ENCODE measurements around the gene FOXI3. TPM values are rescaled to one million over a fixed set of nuclear protein-coding genes. Genes with fewer than 3 reads are reported as not detected.

Gene FOXI3
- total RNA-seq, 2 donors from 2014 or later = 0.40 TPM; not detected in 1

DNA sequence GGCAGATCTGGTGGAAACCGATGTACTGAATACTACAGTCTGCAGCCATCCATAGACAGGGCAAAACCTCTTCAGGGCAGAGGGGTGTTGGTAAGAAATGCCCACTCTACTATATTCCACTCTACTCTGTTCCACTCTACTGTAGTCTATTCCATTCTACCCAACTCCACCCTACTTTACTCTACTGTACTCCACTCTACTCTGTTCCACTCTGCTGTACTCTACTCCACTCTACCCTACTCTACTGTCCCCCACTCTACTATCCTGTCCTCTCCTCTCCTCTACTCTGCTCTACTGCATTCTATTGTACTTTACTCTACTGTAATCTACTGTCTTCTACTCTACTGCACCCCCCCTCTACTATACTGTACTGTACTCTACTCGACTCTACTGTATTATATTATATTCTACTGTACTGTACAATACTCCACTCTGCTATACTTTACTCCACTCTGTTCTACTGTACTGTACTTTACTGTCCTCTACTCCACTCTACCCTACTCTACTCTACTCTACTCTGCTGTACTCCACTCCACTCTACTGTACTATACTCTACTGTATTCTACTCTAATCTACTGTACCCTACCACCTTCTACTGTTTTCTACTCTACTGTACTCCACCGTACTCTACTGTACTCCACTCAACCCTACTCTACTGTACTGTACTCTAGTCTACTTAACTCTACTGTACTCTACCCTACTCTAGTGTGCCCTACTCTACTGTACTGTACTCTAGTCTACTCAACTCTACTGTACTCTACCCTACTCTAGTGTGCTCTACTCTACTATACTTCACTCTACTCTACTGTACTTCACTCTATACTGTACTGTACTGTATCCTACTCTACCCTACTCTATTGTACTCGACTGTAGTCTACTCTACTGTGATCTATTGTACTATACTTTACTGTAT lies 17.0 kb upstream of the FOXI3 start:
- H3K27ac ChIP-seq = no peak overlapping the region
- no peaks in the 10 kb centered on the region for H3K4me1 ChIP-seq (replicated peaks)
- 90% methylated on average over 4 of the region's 4 CpGs for WGBS
- no peak overlapping the region for H3K4me3 ChIP-seq
- H3K9me3 ChIP-seq = no peaks in the 10 kb centered on the region
- intact Hi-C loops (cut with DNase I) = no loop called here
- no peak for TF ChIP-seq POLR2AphosphoS5 (IDR thresholded peaks at IDR 0.05)
- TF ChIP-seq, protein P1, sequence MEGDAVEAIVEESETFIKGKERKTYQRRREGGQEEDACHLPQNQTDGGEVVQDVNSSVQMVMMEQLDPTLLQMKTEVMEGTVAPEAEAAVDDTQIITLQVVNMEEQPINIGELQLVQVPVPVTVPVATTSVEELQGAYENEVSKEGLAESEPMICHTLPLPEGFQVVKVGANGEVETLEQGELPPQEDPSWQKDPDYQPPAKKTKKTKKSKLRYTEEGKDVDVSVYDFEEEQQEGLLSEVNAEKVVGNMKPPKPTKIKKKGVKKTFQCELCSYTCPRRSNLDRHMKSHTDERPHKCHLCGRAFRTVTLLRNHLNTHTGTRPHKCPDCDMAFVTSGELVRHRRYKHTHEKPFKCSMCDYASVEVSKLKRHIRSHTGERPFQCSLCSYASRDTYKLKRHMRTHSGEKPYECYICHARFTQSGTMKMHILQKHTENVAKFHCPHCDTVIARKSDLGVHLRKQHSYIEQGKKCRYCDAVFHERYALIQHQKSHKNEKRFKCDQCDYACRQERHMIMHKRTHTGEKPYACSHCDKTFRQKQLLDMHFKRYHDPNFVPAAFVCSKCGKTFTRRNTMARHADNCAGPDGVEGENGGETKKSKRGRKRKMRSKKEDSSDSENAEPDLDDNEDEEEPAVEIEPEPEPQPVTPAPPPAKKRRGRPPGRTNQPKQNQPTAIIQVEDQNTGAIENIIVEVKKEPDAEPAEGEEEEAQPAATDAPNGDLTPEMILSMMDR (IDR thresholded peaks at IDR 0.05) = no peak
- TF ChIP-seq POLR2A (IDR thresholded peaks at IDR 0.05) = no peak
- DNase-seq (ENCODE audit: low spot score) = no peak
- H3K36me3 ChIP-seq = no peaks in the 10 kb centered on the region
- no peaks in the 10 kb centered on the region for H3K27me3 ChIP-seq (replicated peaks; ENCODE audit: insufficient read depth)

DNA sequence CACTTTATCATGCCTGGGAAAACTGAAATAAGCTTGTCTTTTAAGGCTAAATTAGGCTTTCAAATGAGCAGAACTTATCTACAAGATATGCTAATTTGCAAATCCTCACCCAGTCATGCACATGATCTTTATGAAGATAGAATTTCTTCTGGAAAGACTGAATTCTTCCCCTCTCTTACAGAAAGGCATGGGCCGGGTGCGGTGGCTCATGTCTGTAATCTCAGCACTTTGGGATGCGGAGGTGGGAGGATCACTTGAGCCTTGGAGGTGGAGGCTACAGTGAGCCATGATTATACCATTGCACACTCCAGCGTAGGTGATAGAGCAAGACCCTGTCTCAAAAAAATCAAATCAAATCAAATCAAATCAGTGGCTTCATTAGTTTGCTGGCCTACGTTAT lies 11.7 kb upstream of the FOXI3 start:
- TF ChIP-seq POLR2A (IDR thresholded peaks at IDR 0.05) (no peak), POLR2AphosphoS5 (IDR thresholded peaks at IDR 0.05) (no peak)
- TF ChIP-seq, protein P1 (IDR thresholded peaks at IDR 0.05) = no peak
- Histone ChIP-seq H3K27ac (no peak overlapping the region), H3K4me3 (no peak overlapping the region), H3K36me3 (no peaks in the 10 kb centered on the region), H3K4me1 (replicated peaks) (no peaks in the 10 kb centered on the region), H3K27me3 (replicated peaks; ENCODE audit: insufficient read depth) (no peaks in the 10 kb centered on the region), H3K9me3 (no peaks in the 10 kb centered on the region)
- WGBS = 88% methylated on average over 5 of the region's 5 CpGs
- DNase-seq (ENCODE audit: low spot score) = no peak
- intact Hi-C loops (cut with DNase I) = no loop called here

DNA sequence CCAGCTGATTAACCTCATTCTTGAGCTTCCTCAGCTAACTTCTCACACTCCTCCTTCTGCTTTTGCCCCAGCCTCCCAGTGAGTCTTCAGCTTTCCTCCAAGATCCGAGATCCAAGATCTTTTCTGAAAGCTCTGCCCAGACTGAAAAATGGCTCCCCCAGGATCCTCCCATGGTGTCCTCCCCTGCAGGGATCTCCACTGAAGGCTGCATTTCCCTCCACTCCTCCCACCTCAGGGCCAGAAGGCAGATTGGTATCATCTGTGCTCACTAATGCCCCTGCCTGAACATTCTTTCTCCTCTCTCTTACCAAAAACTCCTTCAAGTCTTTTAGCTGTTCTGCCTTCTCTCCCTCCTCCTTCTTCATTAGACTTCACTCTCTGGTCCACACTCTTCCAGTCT lies 6.1 kb upstream of the FOXI3 start:
- Histone ChIP-seq H3K27ac (no peak overlapping the region), H3K27me3 (replicated peaks; ENCODE audit: insufficient read depth) (peaks cover 9% of the 10 kb centered on the region), H3K36me3 (no peaks in the 10 kb centered on the region), H3K4me3 (no peak overlapping the region), H3K9me3 (no peaks in the 10 kb centered on the region), H3K4me1 (replicated peaks) (no peaks in the 10 kb centered on the region)
- no peak for DNase-seq (ENCODE audit: low spot score)
- intact Hi-C loops (cut with DNase I) = no loop called here
- TF ChIP-seq POLR2A (IDR thresholded peaks at IDR 0.05) (no peak), POLR2AphosphoS5 (IDR thresholded peaks at IDR 0.05) (no peak)
- TF ChIP-seq, protein P1 (IDR thresholded peaks at IDR 0.05) = no peak
- 48% methylated on average over 1 of the region's 1 CpG for WGBS

DNA sequence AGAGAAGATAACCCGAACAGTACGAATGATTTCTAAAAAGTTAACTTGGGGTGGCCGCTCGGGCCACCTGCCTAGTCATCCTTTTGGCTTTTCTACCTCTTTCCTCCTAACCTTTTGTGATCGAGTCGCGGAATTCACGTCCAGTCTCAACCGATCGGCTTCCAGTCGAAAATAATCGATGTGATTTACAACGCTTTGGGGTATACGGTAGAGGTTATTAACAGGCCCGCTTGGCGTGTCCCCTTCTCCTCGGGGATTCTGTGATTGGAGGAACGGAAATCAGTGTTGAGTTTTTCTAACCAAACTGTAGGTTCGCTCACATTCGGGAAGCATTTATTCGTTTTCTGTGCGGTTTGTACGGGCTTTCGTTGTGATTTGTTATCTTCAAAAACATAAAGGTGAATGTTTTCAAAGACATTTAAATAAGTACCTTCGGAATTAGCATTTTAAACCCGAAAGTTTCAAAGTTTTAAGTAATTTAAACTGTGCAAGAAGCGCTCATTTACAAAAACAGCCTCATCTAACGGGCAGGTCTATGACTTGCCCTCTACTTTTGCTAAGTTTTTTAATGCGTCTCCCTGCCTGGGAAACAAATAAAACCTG lies 588 bp upstream of the FOXI3 start:
- Histone ChIP-seq H3K4me1 (replicated peaks) (peaks cover 4% of the 10 kb centered on the region), H3K9me3 (no peaks in the 10 kb centered on the region), H3K4me3 (peak overlapping the region in 1 of 2 donors; percentile 37), H3K36me3 (no peaks in the 10 kb centered on the region), H3K27ac (no peak overlapping the region), H3K27me3 (replicated peaks; ENCODE audit: insufficient read depth) (peaks cover 9% of the 10 kb centered on the region)
- no peak for TF ChIP-seq POLR2AphosphoS5 (IDR thresholded peaks at IDR 0.05)
- TF ChIP-seq POLR2A (IDR thresholded peaks at IDR 0.05) = no peak
- TF ChIP-seq, protein P1 (IDR thresholded peaks at IDR 0.05) = no peak
- 5% methylated on average over 29 of the region's 29 CpGs for WGBS
- intact Hi-C loops (cut with DNase I) = no loop called here
- no peak for DNase-seq (ENCODE audit: low spot score)

Data from prostate gland (tissue), 2 donors.